ENCODE results near the gene GLCCI1.

The GLCCI1 gene

GRCh38 chr7:7938471-7938870, 30.1 kb upstream of the GLCCI1 start:
- CTCF ChIA-PET, result no interaction called here
- DNase-seq (ENCODE audit: extremely low spot score), result no peak
- POLR2A ChIA-PET, result no interaction called here
- no peak for TF ChIP-seq CTCF (IDR thresholded peaks at IDR 0.05; ENCODE audit: control extremely low read depth, extremely low read depth, low read depth, missing control alignments)

- no peak for TF ChIP-seq CTCF (IDR thresholded peaks at IDR 0.05; ENCODE audit: control extremely low read depth, extremely low read depth, low read depth, missing control alignments)
- CTCF ChIA-PET, result interaction anchor here (1.0 to 1.8 kb wide), 7 partner anchors 9 to 263 kb away, joined by 3 to 6 read pairs (median 4); no protein-coding TSS in a partner anchor
- POLR2A ChIA-PET, result interaction anchor here (0.5 kb wide), 2 partner anchors 14 to 35 kb away, joined by 3 to 5 read pairs; no protein-coding TSS in a partner anchor
- DNase-seq (ENCODE audit: extremely low spot score), result no peak
Observed at GRCh38 chr7:7943951-7944350, 24.6 kb upstream of the GLCCI1 start.

DNA sequence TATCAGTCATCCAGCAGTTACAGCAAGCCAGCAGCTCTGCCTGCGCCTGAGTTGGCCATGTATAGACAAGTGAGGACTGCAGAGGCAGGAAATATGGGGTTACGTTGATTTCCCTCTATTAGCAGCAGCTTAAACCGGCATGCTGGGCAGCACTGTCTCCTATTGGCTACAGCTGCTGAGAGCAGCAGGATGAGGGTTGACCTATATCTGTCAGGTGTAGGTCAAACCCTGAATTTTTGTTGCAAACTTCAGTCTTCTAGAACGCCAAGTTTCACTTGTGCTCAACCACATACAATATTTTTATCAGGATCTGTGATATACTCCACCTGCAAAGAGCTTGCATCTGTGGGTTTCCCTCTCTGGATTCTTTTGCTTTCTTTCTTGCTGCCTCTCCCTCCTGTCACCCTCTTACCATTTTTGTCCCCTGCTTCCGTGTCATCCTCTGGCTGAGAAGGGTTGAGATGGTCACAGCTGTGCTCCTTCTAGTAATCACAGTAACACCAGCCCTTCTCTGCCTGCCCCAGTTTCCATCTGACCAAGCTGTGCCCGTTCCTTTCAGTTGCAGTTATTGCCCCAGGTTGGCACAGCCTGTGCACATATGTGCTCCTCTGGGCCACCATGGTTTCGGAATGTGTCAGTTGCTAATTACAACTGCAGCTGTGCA, 23.8 kb upstream of the GLCCI1 start:
- CTCF ChIA-PET, result interaction anchor here (1.0 to 1.8 kb wide), 8 partner anchors 8 to 124 kb away, joined by 3 to 6 read pairs (median 4); no protein-coding TSS in a partner anchor
- no peak for TF ChIP-seq CTCF (IDR thresholded peaks at IDR 0.05; ENCODE audit: control extremely low read depth, extremely low read depth, low read depth, missing control alignments)
- POLR2A ChIA-PET, result no interaction called here
- peak; percentile 66 for DNase-seq (ENCODE audit: extremely low spot score)

DNA sequence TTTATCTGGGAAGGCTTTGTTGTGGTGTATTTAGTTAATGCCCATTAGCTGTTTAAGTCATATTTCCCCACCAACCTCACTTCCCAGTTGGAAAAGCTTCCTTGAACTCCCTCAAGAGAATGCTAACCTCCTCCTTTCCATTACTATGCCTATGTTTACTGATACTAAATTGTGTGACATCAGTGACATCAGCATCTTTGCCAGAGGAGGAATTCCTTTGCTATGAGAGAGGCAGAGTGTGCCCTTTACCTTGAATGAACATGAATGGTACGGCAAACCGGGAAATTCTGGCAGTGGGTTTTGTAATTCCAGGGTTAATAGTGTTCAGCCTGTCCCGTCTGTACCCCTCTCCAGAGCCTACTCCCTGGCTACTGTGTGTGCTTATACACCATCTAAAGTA, 22.1 kb upstream of the GLCCI1 start:
- POLR2A ChIA-PET, result no interaction called here
- CTCF ChIA-PET, result no interaction called here
- DNase-seq (ENCODE audit: extremely low spot score), result no peak
- no peak for TF ChIP-seq CTCF (IDR thresholded peaks at IDR 0.05; ENCODE audit: control extremely low read depth, extremely low read depth, low read depth, missing control alignments)

- TF ChIP-seq CTCF (IDR thresholded peaks at IDR 0.05; ENCODE audit: control extremely low read depth, extremely low read depth, low read depth, missing control alignments), result no peak
- CTCF ChIA-PET, result interaction anchor here (1.4 to 1.5 kb wide), 2 partner anchors 10 to 18 kb away, joined by 3 to 5 read pairs; no protein-coding TSS in a partner anchor
Observed at GRCh38 chr7:7948232-7948631, 20.4 kb upstream of the GLCCI1 start.

DNA sequence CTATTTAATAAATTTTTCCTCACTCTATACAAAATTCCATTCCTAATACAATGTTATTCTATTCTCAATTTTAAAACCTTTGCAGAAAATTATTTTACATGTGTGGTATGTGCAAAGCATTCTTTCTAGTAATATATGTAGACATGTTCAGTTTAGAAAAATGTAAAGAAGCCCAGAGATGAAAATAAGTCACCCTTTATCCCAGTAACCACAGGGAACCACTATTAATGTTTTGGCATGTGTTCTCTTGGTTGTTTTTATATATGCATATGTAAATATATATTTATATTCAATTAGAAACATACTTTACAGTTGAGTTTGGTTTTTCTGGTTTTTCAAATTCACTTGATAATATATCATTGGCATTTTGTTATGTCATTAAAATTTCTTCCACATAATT, 14.8 kb upstream of the GLCCI1 start:
- ChIA-PET POLR2A (no interaction called here), CTCF (interaction anchor here (1.2 to 3.1 kb wide), 4 partner anchors 9 to 25 kb away, joined by 3 to 13 read pairs (median 8); no protein-coding TSS in a partner anchor)
- no peak for TF ChIP-seq CTCF (IDR thresholded peaks at IDR 0.05; ENCODE audit: control extremely low read depth, extremely low read depth, low read depth, missing control alignments)
- no peak for DNase-seq (ENCODE audit: extremely low spot score)

More at GRCh38 chr7:7948232-7948631, 20.4 kb upstream of the GLCCI1 start:
- POLR2A ChIA-PET, result no interaction called here
- DNase-seq (ENCODE audit: extremely low spot score), result no peak
